ENCODE data around the gene SYNGR2. TPM values are rescaled to one million over a fixed set of nuclear protein-coding genes. Genes with fewer than 3 reads are reported as not detected.

SYNGR2 gene
- total and polyA plus RNA-seq, 9 of the 15 experiments (the other 6 are each of a cell fraction or from before 2014, with no cell fraction given) = 1.4 to 173 (median 87.8) TPM

GRCh38 chr17:78144736-78145641 lies 23.4 kb upstream of the SYNGR2 start (continued):
- TF ChIP-seq HMGN3 (IDR thresholded peaks at IDR 0.05; ENCODE audit: borderline replicate concordance, extremely low read depth, insufficient read length, low read depth, low read length) = peak; percentile 27
- no peak for TF ChIP-seq HOXB6 (CRISPR knock-in tag; IDR thresholded peaks at IDR 0.05; ENCODE audit: borderline replicate concordance)
- no peak for TF ChIP-seq LCOR (CRISPR knock-in tag; IDR thresholded peaks at IDR 0.05)
- TF ChIP-seq POLR2G (IDR thresholded peaks at IDR 0.05; ENCODE audit: low read depth, low read length) = peak; percentile 25; the same call in 1 of the 2 replicates
- no peak for TF ChIP-seq TRIM24 (IDR thresholded peaks at IDR 0.05)
- TF ChIP-seq CXXC5 (CRISPR knock-in tag; IDR thresholded peaks at IDR 0.05) = 0 out of 2 replicates have a peak, but pooled peaks have one; percentile 2
- TF ChIP-seq ZNF511 (CRISPR knock-in tag; IDR thresholded peaks at IDR 0.05) = no peak
- TF ChIP-seq ZSCAN32 (CRISPR knock-in tag; IDR thresholded peaks at IDR 0.05) = no peak
- TF ChIP-seq ETV1 (tag; conservative IDR thresholded peaks at IDR 0.05; ENCODE audit: low read depth) = no peak
- no peak for TF ChIP-seq THRAP3 (IDR thresholded peaks at IDR 0.05; ENCODE audit: borderline replicate concordance)
- peak; percentile 8; the same call in 1 of the 2 replicates for TF ChIP-seq ZNF592 (IDR thresholded peaks at IDR 0.05)
- no peak for TF ChIP-seq CREM (IDR thresholded peaks at IDR 0.05; ENCODE audit: low read depth)
- no peak for TF ChIP-seq HMBOX1 (IDR thresholded peaks at IDR 0.05)
- TF ChIP-seq ARID3A (IDR thresholded peaks at IDR 0.05; ENCODE audit: borderline replicate concordance, low read depth, low read length) = no peak
- no peak for TF ChIP-seq ZKSCAN1 (IDR thresholded peaks at IDR 0.05; ENCODE audit: low read depth, low read length)
- TF ChIP-seq FOXJ3 (CRISPR knock-in tag; IDR thresholded peaks at IDR 0.05) = no peak
- no peak for TF ChIP-seq SMARCE1 (IDR thresholded peaks at IDR 0.05)
- 0 out of 2 replicates have a peak, but pooled peaks have one; percentile 29 for TF ChIP-seq CBFA2T3 (IDR thresholded peaks at IDR 0.05)
- 0 out of 2 replicates have a peak, but pooled peaks have one; percentile 64 for TF ChIP-seq TFAP4 (CRISPR knock-in tag; IDR thresholded peaks at IDR 0.05; ENCODE audit: borderline replicate concordance)

All from K562 (cell line).